Colonic mucosa (tissue), 4 donors: ENCODE data around the gene EMB. TPM values are rescaled to one million over a fixed set of nuclear protein-coding genes. Genes with fewer than 3 reads are reported as not detected.
"Not testable (repeated sequence)": the region's sequence is repeated elsewhere in the genome, so short reads cannot be mapped to it uniquely, and the experiment has no call there.

Source experiments
- DNase-seq: peaks from one replicate; pipeline ENCODE4 v3.0.0-alpha.2; 2020
- H3K27ac ChIP-seq: fragments of 200-600 bp; one replicate; pipeline ENCODE4 v1.8.0; 2021
- H3K27me3 ChIP-seq: fragments of 200-600 bp; one replicate; pipeline ENCODE4 v1.8.0; 2021
- H3K36me3 ChIP-seq: fragments of 200-600 bp; one replicate; pipeline ENCODE4 v1.8.0; 2021
- H3K4me1 ChIP-seq: fragments of 200-600 bp; one replicate; pipeline ENCODE4 v1.8.0; 2021; ENCODE audit warnings: mild to moderate bottlenecking
- H3K4me3 ChIP-seq: fragments of 200-600 bp; one replicate; pipeline ENCODE4 v1.8.0; 2021
- H3K9ac ChIP-seq, 2 donors: one replicate each; pipeline ENCODE4 v1.7.0; 2013; ENCODE audit warnings: control low read depth in 2 of 2, low read depth in 2 of 2, low read length in 2 of 2
- H3K9me3 ChIP-seq: fragments of 200-600 bp; one replicate; pipeline ENCODE4 v1.8.0; 2021
- CTCF ChIP-seq: fragments of 200-600 bp; IDR thresholded peaks from one replicate; pipeline ENCODE4 v1.8.0; 2022; ENCODE audit warnings: antibody characterized with exemption, mild to moderate bottlenecking
- intact Hi-C: fragments of 100-400 bp; cut with DNase I; formaldehyde crosslinking; loops from one replicate; pipeline ENCODE4 v1.14.1; 2022
- total RNA-seq, 2 donors: library from RNA; stranded (reverse); fragmentation: NEBNext Ultra II Directional in 1 of 2; extraction: Animal tissue kit (Norgen Biotek cat#: 25700) in 1 of 2; gene quantifications; one replicate each; pipeline ENCODE4 v1.2.1, GENCODE V29; 2021
- donor health status: healthy.
- donor health status: DM: no; HTN: no; CAD: no.
- donor health status: DM: no; HTN: no; CAD: no.

Gene EMB
- total RNA-seq, 2 donors from 2014 or later, result 2.8 to 6.1 TPM

DNA sequence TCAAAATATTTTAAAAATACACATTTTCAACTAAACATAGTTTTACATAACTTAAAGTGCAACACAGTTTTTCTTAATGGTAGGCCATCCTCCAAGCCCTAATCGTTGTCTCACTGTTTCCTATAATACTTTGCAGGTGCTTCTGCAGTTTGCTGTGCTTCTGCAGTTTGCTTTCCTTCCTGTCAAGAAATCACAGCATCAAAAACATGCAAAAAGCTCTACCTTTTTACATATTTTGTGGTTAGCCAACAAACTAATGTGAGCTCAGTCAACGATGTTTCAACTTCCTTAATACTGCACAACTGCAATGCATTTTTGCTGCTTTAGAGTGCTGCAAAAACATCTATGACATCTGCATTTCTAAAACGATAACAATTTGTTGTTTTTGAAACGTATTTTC lies 25.2 kb downstream of the EMB start:
- Histone ChIP-seq H3K4me3 (no peak overlapping the region), H3K27me3 (no peaks in the 10 kb centered on the region), H3K9ac (no peak overlapping the region), H3K27ac (no peak overlapping the region), H3K4me1 (no peaks in the 10 kb centered on the region), H3K36me3 (no peaks in the 10 kb centered on the region), H3K9me3 (no peaks in the 10 kb centered on the region)
- no peak for DNase-seq
- intact Hi-C loops, result no loop called here
- no peak for TF ChIP-seq CTCF

- H3K4me1 ChIP-seq, H3K27ac ChIP-seq, H3K9ac ChIP-seq, H3K36me3 ChIP-seq, intact Hi-C loops, H3K27me3 ChIP-seq, H3K9me3 ChIP-seq, DNase-seq, H3K4me3 ChIP-seq: not testable (repeated sequence)
Measured at GRCh38 chr5:50410932-50411331, 30.2 kb downstream of the EMB start.

GRCh38 chr5:50406877-50407276 lies 34.2 kb downstream of the EMB start:
- DNase-seq, result no peak
- H3K36me3 ChIP-seq, result no peaks in the 10 kb centered on the region
- no peak for TF ChIP-seq CTCF
- H3K4me3 ChIP-seq, result no peak overlapping the region
- no peak overlapping the region for H3K9ac ChIP-seq
- intact Hi-C loops, result no loop called here
- H3K27me3 ChIP-seq, result no peaks in the 10 kb centered on the region
- H3K4me1 ChIP-seq, result no peaks in the 10 kb centered on the region
- no peaks in the 10 kb centered on the region for H3K9me3 ChIP-seq
- H3K27ac ChIP-seq, result no peak overlapping the region

GRCh38 chr5:50401336-50401735 lies 39.8 kb downstream of the EMB start:
- no peaks in the 10 kb centered on the region for H3K36me3 ChIP-seq
- TF ChIP-seq CTCF, result no peak
- no peak overlapping the region for H3K9ac ChIP-seq
- no peaks in the 10 kb centered on the region for H3K9me3 ChIP-seq
- intact Hi-C loops, result no loop called here
- no peaks in the 10 kb centered on the region for H3K4me1 ChIP-seq
- DNase-seq, result no peak
- H3K27ac ChIP-seq, result no peak overlapping the region
- H3K4me3 ChIP-seq, result no peak overlapping the region
- H3K27me3 ChIP-seq, result no peaks in the 10 kb centered on the region

- H3K36me3 ChIP-seq, DNase-seq, H3K4me1 ChIP-seq, H3K9ac ChIP-seq, H3K4me3 ChIP-seq, H3K9me3 ChIP-seq, H3K27ac ChIP-seq, intact Hi-C loops, H3K27me3 ChIP-seq: not testable (repeated sequence)
Measured at GRCh38 chr5:50393925-50394609, 47.0 kb downstream of the EMB start.

- H3K27ac ChIP-seq, H3K9ac ChIP-seq, H3K4me1 ChIP-seq, H3K27me3 ChIP-seq, intact Hi-C loops, H3K4me3 ChIP-seq, DNase-seq, H3K36me3 ChIP-seq, H3K9me3 ChIP-seq: not testable (repeated sequence)
Measured at GRCh38 chr5:50392289-50392688, 48.8 kb downstream of the EMB start.

DNA sequence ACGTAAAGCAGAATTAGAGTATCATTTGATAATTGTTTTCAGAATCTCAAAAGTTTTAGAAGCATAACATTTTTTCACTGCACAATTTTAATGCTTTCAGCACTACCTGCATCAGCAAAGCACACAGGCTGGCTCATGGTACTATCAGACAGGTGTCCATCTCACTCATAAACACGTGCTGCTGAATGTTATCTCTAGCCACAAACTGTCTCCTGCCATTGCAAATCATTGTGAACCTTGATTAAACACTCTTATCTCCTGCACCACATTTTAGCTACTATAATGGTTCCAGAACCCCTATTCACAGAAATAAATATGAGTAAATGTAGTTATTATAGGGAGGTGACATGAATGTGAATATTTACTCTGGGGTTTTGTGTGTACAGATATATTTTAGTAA lies 56.7 kb downstream of the EMB start:
- H3K9ac ChIP-seq, DNase-seq, H3K9me3 ChIP-seq, H3K36me3 ChIP-seq, H3K4me3 ChIP-seq, H3K27ac ChIP-seq, intact Hi-C loops, H3K4me1 ChIP-seq, H3K27me3 ChIP-seq: not testable (repeated sequence)

DNA sequence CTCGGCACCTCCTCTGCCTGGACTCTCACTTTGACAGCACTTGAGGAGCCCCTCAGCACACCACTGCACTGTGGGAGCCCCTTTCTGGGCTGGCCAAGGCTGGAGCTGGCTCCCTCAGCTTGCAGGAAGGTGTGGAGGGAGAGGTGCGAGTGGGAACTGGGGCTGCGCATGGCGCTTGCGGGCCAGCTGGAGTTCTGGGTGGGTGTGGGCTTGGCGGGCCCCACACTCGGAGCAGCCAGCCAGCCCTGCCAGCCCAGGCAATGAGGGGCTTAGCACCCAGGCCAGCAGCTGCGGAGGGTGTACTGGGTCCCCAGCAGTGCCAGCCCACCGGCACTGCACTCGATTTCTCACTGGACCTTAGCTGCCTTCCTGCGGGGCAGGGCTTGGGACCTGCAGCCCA lies 64.4 kb downstream of the EMB start:
- intact Hi-C loops, H3K27me3 ChIP-seq, DNase-seq, H3K9ac ChIP-seq, H3K9me3 ChIP-seq, H3K4me1 ChIP-seq, H3K27ac ChIP-seq, H3K4me3 ChIP-seq, H3K36me3 ChIP-seq: not testable (repeated sequence)

DNA sequence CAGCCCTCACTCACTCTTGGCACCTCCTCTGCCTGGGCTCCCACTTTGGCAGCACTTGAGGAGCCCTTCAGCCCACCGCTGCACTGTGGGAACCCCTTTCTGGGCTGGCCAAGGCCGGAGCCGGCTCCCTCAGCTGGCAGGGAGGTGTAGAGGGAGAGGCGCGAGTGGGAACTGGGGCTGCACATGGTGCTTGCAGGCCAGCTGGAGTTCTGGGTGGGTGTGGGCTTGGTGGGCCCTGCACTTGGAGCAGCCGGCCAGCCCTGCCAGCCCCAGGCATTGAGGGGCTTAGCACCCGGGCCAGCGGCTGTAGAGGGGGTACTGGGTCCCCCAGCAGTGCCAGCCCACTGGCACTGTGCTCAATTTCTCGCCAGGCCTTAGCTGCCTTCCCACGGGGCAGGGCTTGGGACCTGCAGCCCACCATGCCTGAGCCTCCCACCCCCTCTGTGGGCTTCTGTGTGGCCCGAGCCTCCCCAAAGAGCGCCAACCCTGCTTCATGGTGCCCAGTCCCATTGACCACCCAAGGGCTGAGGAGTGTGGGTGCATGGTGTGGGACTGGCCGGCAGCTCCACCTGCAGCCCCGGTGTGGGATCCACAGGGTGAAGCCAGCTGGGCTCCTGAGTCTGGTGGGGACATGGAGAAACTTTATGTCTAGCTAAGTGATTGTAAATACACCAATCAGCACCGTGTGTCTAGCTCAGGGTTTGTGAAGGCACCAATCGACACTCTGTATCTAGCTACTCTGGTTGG lies 71.6 kb downstream of the EMB start:
- H3K9ac ChIP-seq, H3K4me1 ChIP-seq, H3K9me3 ChIP-seq, H3K27me3 ChIP-seq, H3K4me3 ChIP-seq, DNase-seq, H3K27ac ChIP-seq, intact Hi-C loops, H3K36me3 ChIP-seq: not testable (repeated sequence)
